H9 (cell line): ENCODE results near the gene RRP9. TPM values are rescaled to one million over a fixed set of nuclear protein-coding genes. Genes with fewer than 3 reads are reported as not detected.

ENCODE experiments used
- DNase-seq: peaks from one replicate; pipeline ENCODE4 v3.0.0-alpha.2; 2017
- H2AFZ ChIP-seq: one replicate; pipeline ENCODE4 v1.6.1; 2013; ENCODE audit warnings: mild to moderate bottlenecking, low read length, control low read depth, moderate library complexity
- H2AK5ac ChIP-seq: 2 replicates; pipeline ENCODE4 v1.6.1; 2013; ENCODE audit warnings: low read length, control low read depth, mixed read lengths; ENCODE audit not compliant: insufficient read length
- H2BK120ac ChIP-seq: one replicate; pipeline ENCODE4 v1.6.1; 2013; ENCODE audit warnings: low read depth, mild to moderate bottlenecking, low read length, control low read depth, inconsistent platforms; ENCODE audit not compliant: poor library complexity, severe bottlenecking
- H2BK12ac ChIP-seq: 2 replicates; pipeline ENCODE4 v1.6.1; 2013; ENCODE audit warnings: low read length, control low read depth, mixed read lengths, low read depth; ENCODE audit not compliant: insufficient read length
- H2BK15ac ChIP-seq: 2 replicates; pipeline ENCODE4 v1.6.1; 2013; ENCODE audit warnings: low read depth, low read length, control low read depth
- H2BK20ac ChIP-seq: one replicate; pipeline ENCODE4 v1.6.1; 2013; ENCODE audit warnings: low read depth, mild to moderate bottlenecking, low read length, control low read depth, inconsistent platforms; ENCODE audit not compliant: poor library complexity, severe bottlenecking
- H2BK5ac ChIP-seq: 2 replicates; pipeline ENCODE4 v1.6.1; 2013; ENCODE audit warnings: low read length, control low read depth, mixed read lengths; ENCODE audit not compliant: insufficient read length
- H3K14ac ChIP-seq: 2 replicates; pipeline ENCODE4 v1.6.1; 2013; ENCODE audit warnings: low read length, control low read depth; ENCODE audit not compliant: insufficient read depth
- H3K18ac ChIP-seq: 2 replicates; pipeline ENCODE4 v1.6.1; 2013; ENCODE audit warnings: low read depth, mild to moderate bottlenecking, mixed read lengths, low read length, control low read depth; ENCODE audit not compliant: insufficient read length
- H3K23ac ChIP-seq: 2 replicates; pipeline ENCODE4 v1.6.1; 2013; ENCODE audit warnings: low read length, control low read depth, mixed read lengths, low read depth; ENCODE audit not compliant: insufficient read length
- H3K23me2 ChIP-seq: 2 replicates; pipeline ENCODE4 v1.6.1; 2013; ENCODE audit warnings: low read depth, mild to moderate bottlenecking, mixed read lengths, low read length, control low read depth; ENCODE audit not compliant: insufficient read length, poor library complexity, severe bottlenecking
- H3K27ac ChIP-seq: 2 replicates; pipeline ENCODE4 v1.5.1; 2013; ENCODE audit warnings: low read length, control low read depth, mixed read lengths, low read depth; ENCODE audit not compliant: insufficient read length
- H3K27me3 ChIP-seq: 2 replicates; pipeline ENCODE4 v1.6.1; 2013; ENCODE audit warnings: low read length, control low read depth, inconsistent platforms; ENCODE audit not compliant: insufficient read depth
- H3K4ac ChIP-seq: 2 replicates; pipeline ENCODE4 v1.6.1; 2013; ENCODE audit warnings: low read depth, mild to moderate bottlenecking, control low read depth, inconsistent platforms, low read length, moderate library complexity
- H3K4me1 ChIP-seq: 2 replicates; pipeline ENCODE4 v1.6.1; 2013; ENCODE audit warnings: low read length, control low read depth, inconsistent platforms; ENCODE audit not compliant: insufficient read depth
- H3K4me2 ChIP-seq: 2 replicates; pipeline ENCODE4 v1.6.1; 2013; ENCODE audit warnings: low read length, control low read depth, mixed read lengths; ENCODE audit not compliant: insufficient read length, insufficient read depth
- H3K56ac ChIP-seq: 2 replicates; pipeline ENCODE4 v1.6.1; 2013; ENCODE audit warnings: low read depth, mild to moderate bottlenecking, mixed read lengths, low read length, control low read depth; ENCODE audit not compliant: insufficient read length
- H3K79me1 ChIP-seq: 2 replicates; pipeline ENCODE4 v1.6.1; 2013; ENCODE audit warnings: low read depth, mild to moderate bottlenecking, moderate library complexity, low read length, control low read depth, inconsistent platforms; ENCODE audit not compliant: insufficient read depth, poor library complexity, severe bottlenecking
- H3K79me2 ChIP-seq: 2 replicates; pipeline ENCODE4 v1.6.1; 2013; ENCODE audit warnings: low read length, control low read depth, inconsistent platforms; ENCODE audit not compliant: insufficient read depth
- H3K9ac ChIP-seq: 2 replicates; pipeline ENCODE4 v1.6.1; 2013; ENCODE audit warnings: low read length, control low read depth, mixed read lengths; ENCODE audit not compliant: insufficient read length; ENCODE audit errors: extremely low read depth
- H3K9me3 ChIP-seq: one replicate; pipeline ENCODE4 v1.6.1; 2013; ENCODE audit warnings: low read depth, low read length, inconsistent platforms; ENCODE audit not compliant: control insufficient read depth
- H3T11ph ChIP-seq: one replicate; pipeline ENCODE4 v1.6.1; 2013; ENCODE audit warnings: mild to moderate bottlenecking, low read length, control low read depth, inconsistent platforms
- H4K20me1 ChIP-seq: one replicate; pipeline ENCODE4 v1.6.1; 2013; ENCODE audit not compliant: control insufficient read depth, insufficient read length, insufficient read depth
- H4K5ac ChIP-seq: 2 replicates; pipeline ENCODE4 v1.6.1; 2013; ENCODE audit warnings: low read depth, mild to moderate bottlenecking, mixed read lengths, low read length, control low read depth; ENCODE audit not compliant: insufficient read length
- H4K8ac ChIP-seq: replicated peaks from 2 replicates; pipeline ENCODE4 v1.6.1; 2013; ENCODE audit warnings: low read length, control low read depth, mixed read lengths, low read depth; ENCODE audit not compliant: insufficient read length
- H4K91ac ChIP-seq: 2 replicates; pipeline ENCODE4 v1.6.1; 2013; ENCODE audit warnings: low read depth, mild to moderate bottlenecking, moderate library complexity, mixed read lengths, low read length, control low read depth; ENCODE audit not compliant: insufficient read length
- H3K27ac Mint-ChIP-seq, 3 experiments: 2 replicates in 2 of 3; 3 replicates in 1 of 3; pipeline ENCODE4 v1.8.0; 2020 to 2021; ENCODE audit warnings: mixed read lengths in 3 of 3, mild to moderate bottlenecking in 1 of 3, moderate library complexity in 1 of 3
- H3K27me3 Mint-ChIP-seq: 2 replicates; pipeline ENCODE4 v1.8.0; 2021; ENCODE audit warnings: low read depth, mild to moderate bottlenecking, moderate library complexity, mixed read lengths
- H3K36me3 Mint-ChIP-seq, 3 experiments: 2 replicates in 2 of 3; 3 replicates in 1 of 3; pipeline ENCODE4 v1.8.0; 2020 to 2021; ENCODE audit warnings: low read depth in 3 of 3, mixed read lengths in 3 of 3; ENCODE audit not compliant: insufficient read depth in 1 of 3
- H3K4me1 Mint-ChIP-seq, 2 experiments: 2 replicates each; pipeline ENCODE4 v1.8.0; 2020; ENCODE audit warnings: mixed read lengths in 2 of 2
- H3K4me3 Mint-ChIP-seq, 2 experiments: 2 replicates in 1 of 2; 3 replicates in 1 of 2; pipeline ENCODE4 v1.8.0; 2020 to 2021; ENCODE audit warnings: mild to moderate bottlenecking in 2 of 2, mixed read lengths in 2 of 2, moderate library complexity in 1 of 2
- H3K9me3 Mint-ChIP-seq, 2 experiments: 2 replicates in 1 of 2; 3 replicates in 1 of 2; pipeline ENCODE4 v1.8.0; 2020; ENCODE audit warnings: mild to moderate bottlenecking in 2 of 2, mixed read lengths in 2 of 2, moderate library complexity in 1 of 2
- WGBS: extraction: QIAGEN DNeasy Blood & Tissue Kit; methylation state at CpG from one replicate; pipeline ENCODE4 v1.1.7; 2013; ENCODE audit warnings: missing lambda C conversion rate, low lambda C conversion rate, mixed read lengths; ENCODE audit not compliant: insufficient read length; ENCODE audit errors: extremely low coverage; 5-methylcytosine and 5-hydroxymethylcytosine counted together
- total RNA-seq: library from RNA; stranded (reverse); gene quantifications from 2 replicates; pipeline ENCODE4 v1.2.1, GENCODE V29; 2021
- TF ChIP-seq, protein P1 (sequence below): fragments of 200-600 bp; sonication (generic); conservative IDR thresholded peaks from 3 replicates; pipeline ENCODE4 v1.8.0; 2021; ENCODE audit warnings: antibody characterized with exemption, mild to moderate bottlenecking

Gene RRP9
- total RNA-seq, 1 experiment from 2014 or later: 64.0 TPM

DNA sequence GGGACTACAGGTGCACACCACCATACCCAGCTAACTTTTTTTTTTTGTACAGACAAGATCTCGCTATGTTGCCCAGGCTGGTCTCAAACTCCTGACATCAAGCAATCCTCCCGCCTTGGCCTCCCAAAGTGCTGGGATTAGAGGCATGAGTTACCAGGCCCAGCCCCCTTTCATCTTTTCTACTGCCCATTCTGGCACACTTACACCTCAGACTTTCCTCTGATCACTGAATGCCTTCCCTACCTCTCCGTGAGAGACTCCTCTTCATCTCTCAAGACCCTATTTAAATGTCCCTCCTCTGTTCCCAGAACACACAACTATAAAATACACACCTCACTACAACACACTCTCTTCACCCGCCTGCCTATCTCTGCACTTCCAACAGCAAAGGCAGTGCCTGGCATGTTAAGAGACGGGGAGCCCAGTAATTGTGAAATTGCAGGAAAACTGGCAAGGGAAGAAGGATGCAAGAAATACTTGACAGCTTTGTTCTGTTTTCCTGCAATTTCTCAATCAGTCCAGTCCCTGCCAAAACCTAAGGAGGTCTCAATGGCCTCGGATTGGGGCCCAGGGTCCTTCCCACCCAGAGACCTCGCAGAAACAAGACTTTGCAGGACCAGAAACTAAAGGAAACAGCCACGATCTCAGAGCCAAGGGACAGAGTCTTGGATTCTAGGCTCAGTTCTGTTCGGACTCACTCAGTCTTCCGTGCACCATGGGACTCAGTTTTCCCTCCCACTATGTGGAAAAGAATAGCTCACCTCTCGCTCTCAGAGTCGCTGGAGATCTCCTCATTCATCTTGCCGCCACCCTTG lies 849 bp downstream of the RRP9 start:
- H3K27me3 ChIP-seq: no peaks in the 10 kb centered on the region
- H2BK120ac ChIP-seq: no peak overlapping the region
- Mint-ChIP-seq H3K9me3 (no peaks in the 10 kb centered on the region; a peak in 1 of 5 replicates), H3K27me3 (peaks cover 32% of the 10 kb centered on the region), H3K36me3 (peaks cover 31 to 46% (median 44%) of the 10 kb centered on the region in 3 experiments; a peak in 6 of 7 replicates), H3K4me3 (peak overlapping the region; percentile 87 to 93), H3K4me1 (peaks cover 17 to 18% of the 10 kb centered on the region in 2 experiments), H3K27ac (peak overlapping the region; percentile 17 to 71 (median 19); a peak in 3 of 7 replicates)
- H4K91ac ChIP-seq: no peak overlapping the region
- no peak overlapping the region for H2BK5ac ChIP-seq
- H3K14ac ChIP-seq: no peak overlapping the region
- H4K5ac ChIP-seq: no peak overlapping the region
- H3K4me2 ChIP-seq: peak overlapping the region; percentile 87
- 0 out of 2 replicates have a peak, but pooled peaks cover 2% of the 10 kb centered on the region for H3K4me1 ChIP-seq
- no peak overlapping the region for H2BK12ac ChIP-seq
- H2AK5ac ChIP-seq: no peak overlapping the region
- H3T11ph ChIP-seq: no peak overlapping the region
- no peak overlapping the region for H3K56ac ChIP-seq
- no peak for DNase-seq
- H2AFZ ChIP-seq: no peak overlapping the region
- H2BK15ac ChIP-seq: no peak overlapping the region
- H3K9ac ChIP-seq: peak overlapping the region; percentile 65
- no peak overlapping the region for H3K18ac ChIP-seq
- H2BK20ac ChIP-seq: no peak overlapping the region
- H3K79me1 ChIP-seq: peaks cover 14% of the 10 kb centered on the region
- no peak overlapping the region for H4K8ac ChIP-seq
- no peak overlapping the region for H3K4ac ChIP-seq
- no peak overlapping the region for H3K23ac ChIP-seq
- no peak overlapping the region for H3K27ac ChIP-seq
- 100% methylated on average over 1 of the region's 13 CpGs for WGBS
- no peaks in the 10 kb centered on the region for H4K20me1 ChIP-seq
- H3K23me2 ChIP-seq: peaks cover 16% of the 10 kb centered on the region
- TF ChIP-seq, protein P1, sequence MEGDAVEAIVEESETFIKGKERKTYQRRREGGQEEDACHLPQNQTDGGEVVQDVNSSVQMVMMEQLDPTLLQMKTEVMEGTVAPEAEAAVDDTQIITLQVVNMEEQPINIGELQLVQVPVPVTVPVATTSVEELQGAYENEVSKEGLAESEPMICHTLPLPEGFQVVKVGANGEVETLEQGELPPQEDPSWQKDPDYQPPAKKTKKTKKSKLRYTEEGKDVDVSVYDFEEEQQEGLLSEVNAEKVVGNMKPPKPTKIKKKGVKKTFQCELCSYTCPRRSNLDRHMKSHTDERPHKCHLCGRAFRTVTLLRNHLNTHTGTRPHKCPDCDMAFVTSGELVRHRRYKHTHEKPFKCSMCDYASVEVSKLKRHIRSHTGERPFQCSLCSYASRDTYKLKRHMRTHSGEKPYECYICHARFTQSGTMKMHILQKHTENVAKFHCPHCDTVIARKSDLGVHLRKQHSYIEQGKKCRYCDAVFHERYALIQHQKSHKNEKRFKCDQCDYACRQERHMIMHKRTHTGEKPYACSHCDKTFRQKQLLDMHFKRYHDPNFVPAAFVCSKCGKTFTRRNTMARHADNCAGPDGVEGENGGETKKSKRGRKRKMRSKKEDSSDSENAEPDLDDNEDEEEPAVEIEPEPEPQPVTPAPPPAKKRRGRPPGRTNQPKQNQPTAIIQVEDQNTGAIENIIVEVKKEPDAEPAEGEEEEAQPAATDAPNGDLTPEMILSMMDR: no peak
- no peaks in the 10 kb centered on the region for H3K9me3 ChIP-seq
- H3K79me2 ChIP-seq: peaks cover 10% of the 10 kb centered on the region
